GM18868 (cell line): ENCODE measurements around the gene ASCC1.
"Not testable (repeated sequence)": the region's sequence is repeated elsewhere in the genome, so short reads cannot be mapped to it uniquely, and the experiment has no call there.

Experiments used
- ATAC-seq: cut with Tn5 transposase; IDR thresholded peaks from one replicate; pipeline ENCODE4 v1.9.1; 2021; ENCODE audit warnings: mild to moderate bottlenecking, moderate library complexity; ENCODE audit not compliant: unreplicated experiment

The ASCC1 gene

GRCh38 chr10:72133517-72133916 is 82.6 kb downstream of the ASCC1 start:
- ATAC-seq: peak; percentile 69

GRCh38 chr10:72132854-72133253 is 83.2 kb downstream of the ASCC1 start:
- ATAC-seq: no peak

GRCh38 chr10:72127571-72127970 is 88.5 kb downstream of the ASCC1 start:
- ATAC-seq: no peak

GRCh38 chr10:72126872-72127232 is 89.2 kb downstream of the ASCC1 start:
- no peak for ATAC-seq

GRCh38 chr10:72126184-72126871 is 89.7 kb downstream of the ASCC1 start:
- no peak for ATAC-seq

- ATAC-seq: no peak
Observed at GRCh38 chr10:72124989-72125388, 91.1 kb downstream of the ASCC1 start.

GRCh38 chr10:72124381-72124780 is 91.7 kb downstream of the ASCC1 start:
- ATAC-seq: no peak

- no peak for ATAC-seq
Observed at GRCh38 chr10:72123616-72124015, 92.5 kb downstream of the ASCC1 start.

GRCh38 chr10:72122221-72122620 is 93.9 kb downstream of the ASCC1 start:
- ATAC-seq: no peak

GRCh38 chr10:72121389-72121788 is 94.7 kb downstream of the ASCC1 start:
- no peak for ATAC-seq

- no peak for ATAC-seq
Observed at GRCh38 chr10:72116372-72116771, 99.7 kb downstream of the ASCC1 start.

- ATAC-seq: no peak
Observed at GRCh38 chr10:72114706-72115450, 101.2 kb downstream of the ASCC1 start.

- no peak for ATAC-seq
Observed at GRCh38 chr10:72110673-72111401, 105.2 kb downstream of the ASCC1 start.

- ATAC-seq: no peak
Observed at GRCh38 chr10:72109636-72110157, 106.4 kb downstream of the ASCC1 start.

GRCh38 chr10:72108830-72109635 is 107.0 kb downstream of the ASCC1 start:
- no peak for ATAC-seq

- ATAC-seq: not testable (repeated sequence)
Observed at GRCh38 chr10:72108004-72108370, 108.1 kb downstream of the ASCC1 start.

GRCh38 chr10:72107325-72108003 is 108.6 kb downstream of the ASCC1 start:
- ATAC-seq: no peak

GRCh38 chr10:72106896-72107295 is 109.2 kb downstream of the ASCC1 start:
- ATAC-seq: no peak

- no peak for ATAC-seq
Observed at GRCh38 chr10:72106154-72106849, 109.8 kb downstream of the ASCC1 start.

- no peak for ATAC-seq
Observed at GRCh38 chr10:72105710-72106109, 110.4 kb downstream of the ASCC1 start.
